LoVo (cell line): Measurements from ENCODE around the gene KDM8.

Source experiments
- DNase-seq: peaks from one replicate; pipeline ENCODE4 v3.0.0-alpha.2; 2016; ENCODE audit warnings: low spot score

KDM8 gene

DNA sequence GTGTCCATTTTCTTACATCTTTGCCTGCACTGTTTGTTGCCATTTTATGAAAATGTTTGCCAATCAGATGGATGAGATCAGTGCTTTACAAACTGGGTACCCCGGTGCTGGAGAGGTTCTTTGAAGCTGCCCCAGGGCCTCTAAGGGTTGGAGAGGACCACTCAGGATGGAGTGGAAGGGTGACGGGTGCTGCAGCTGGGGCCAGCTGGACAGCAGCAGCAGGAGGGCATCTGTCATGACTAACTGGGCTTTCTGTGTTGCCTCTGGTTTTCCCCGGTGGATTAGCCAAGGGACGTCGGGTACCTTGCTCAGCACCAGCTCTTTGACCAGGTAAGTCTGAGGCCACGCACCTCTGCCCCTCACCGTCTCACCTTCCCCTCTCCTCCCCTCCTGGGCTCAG is 12.3 kb downstream of the KDM8 start:
- DNase-seq = no peak

DNA sequence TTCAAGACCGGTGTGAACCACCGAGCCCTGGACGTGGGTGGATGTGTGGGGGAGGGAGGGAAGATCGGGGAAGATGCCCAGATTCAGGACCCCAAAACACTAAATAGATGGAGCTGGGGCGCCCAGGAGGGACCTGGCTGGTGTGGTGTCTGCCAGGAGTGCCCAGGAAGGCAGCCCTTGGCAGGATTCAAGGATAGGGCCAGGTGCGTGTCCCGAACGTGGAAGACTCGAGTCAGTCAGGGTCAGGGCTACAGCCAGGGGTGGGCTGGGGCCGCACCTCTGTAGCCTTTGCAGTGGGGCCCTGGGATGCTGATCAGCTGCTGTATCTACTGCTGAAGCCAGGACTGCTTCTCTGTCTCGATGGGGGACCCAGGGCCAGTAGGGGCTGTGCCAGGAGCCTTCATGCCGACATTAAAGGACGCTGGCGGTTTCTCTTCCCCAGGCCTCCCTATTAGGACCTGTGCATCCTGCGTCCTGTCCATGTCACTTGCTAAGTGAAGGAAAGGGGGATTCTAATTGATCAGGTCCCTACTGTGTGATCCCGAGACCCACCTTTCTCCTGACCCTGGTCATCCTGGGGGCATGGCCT is 13.1 kb downstream of the KDM8 start:
- no peak for DNase-seq

GRCh38 chr16:27217256-27217655 is 13.9 kb downstream of the KDM8 start:
- DNase-seq = no peak

- DNase-seq = no peak
Measured at GRCh38 chr16:27218756-27219155, 15.4 kb downstream of the KDM8 start.

GRCh38 chr16:27219161-27219560 is 15.8 kb downstream of the KDM8 start:
- DNase-seq = no peak

GRCh38 chr16:27220120-27220519 is 16.8 kb downstream of the KDM8 start:
- DNase-seq = no peak

- no peak for DNase-seq
Measured at GRCh38 chr16:27220527-27220926, 17.2 kb downstream of the KDM8 start.

GRCh38 chr16:27220991-27221390 is 17.7 kb downstream of the KDM8 start:
- no peak for DNase-seq

- no peak for DNase-seq
Measured at GRCh38 chr16:27221576-27222248, 18.4 kb downstream of the KDM8 start.

- DNase-seq = peak; percentile 42
Measured at GRCh38 chr16:27222249-27223225, 19.2 kb downstream of the KDM8 start.

GRCh38 chr16:27223226-27223610 is 19.9 kb downstream of the KDM8 start:
- DNase-seq = no peak

GRCh38 chr16:27223701-27224100 is 20.4 kb downstream of the KDM8 start:
- DNase-seq = no peak

- DNase-seq = no peak
Measured at GRCh38 chr16:27224271-27224737, 21.0 kb downstream of the KDM8 start.

DNA sequence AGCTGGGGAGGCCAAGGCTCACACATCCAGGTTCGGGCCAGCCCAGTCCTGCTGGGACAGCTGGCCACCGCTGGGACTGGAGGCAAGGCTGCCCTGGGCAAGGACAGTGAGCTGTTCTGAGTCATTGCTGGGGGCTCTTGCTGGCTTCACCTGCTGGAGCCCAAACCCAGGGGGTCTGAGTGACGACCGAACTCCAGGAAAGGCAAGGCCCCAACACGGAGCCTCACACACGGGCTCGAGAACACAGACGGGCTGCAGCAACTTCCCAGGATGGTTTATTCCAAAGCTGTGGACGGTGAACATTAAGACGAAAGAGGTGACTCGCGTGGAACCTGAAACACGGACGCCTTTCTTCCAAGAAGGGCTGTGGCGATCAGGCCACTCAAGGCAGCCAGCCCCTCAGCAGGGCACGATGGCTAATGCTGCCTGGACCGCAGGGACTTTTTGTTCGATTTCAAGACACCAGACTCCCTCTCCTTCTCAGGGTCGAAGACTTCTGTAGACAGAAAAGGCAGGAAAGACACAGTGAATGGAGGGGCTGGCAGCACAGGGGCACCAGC is 21.5 kb downstream of the KDM8 start:
- DNase-seq = no peak

GRCh38 chr16:27225536-27226360 is 22.4 kb downstream of the KDM8 start:
- no peak for DNase-seq

DNA sequence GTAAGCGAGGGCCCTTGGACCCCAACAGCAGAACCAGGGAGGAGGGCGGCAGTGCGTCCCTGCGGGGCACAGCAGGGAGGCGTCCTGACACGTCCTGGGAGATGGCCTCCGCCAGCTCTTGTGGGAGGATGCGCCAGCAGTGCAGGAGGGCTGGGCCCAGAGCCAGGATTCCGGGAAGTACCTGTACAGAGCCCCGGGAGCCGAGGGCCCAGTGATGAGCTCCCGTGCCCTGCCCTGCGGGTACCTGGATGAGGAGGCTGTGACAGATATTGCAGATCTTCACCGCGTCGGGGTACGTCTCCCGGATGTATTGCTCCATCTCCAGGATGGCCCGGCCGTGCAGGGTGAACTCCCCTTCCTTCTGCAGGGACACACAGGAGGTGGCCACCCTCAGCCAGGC is 23.1 kb downstream of the KDM8 start:
- DNase-seq = no peak

- no peak for DNase-seq
Measured at GRCh38 chr16:27226976-27227705, 23.8 kb downstream of the KDM8 start.

DNA sequence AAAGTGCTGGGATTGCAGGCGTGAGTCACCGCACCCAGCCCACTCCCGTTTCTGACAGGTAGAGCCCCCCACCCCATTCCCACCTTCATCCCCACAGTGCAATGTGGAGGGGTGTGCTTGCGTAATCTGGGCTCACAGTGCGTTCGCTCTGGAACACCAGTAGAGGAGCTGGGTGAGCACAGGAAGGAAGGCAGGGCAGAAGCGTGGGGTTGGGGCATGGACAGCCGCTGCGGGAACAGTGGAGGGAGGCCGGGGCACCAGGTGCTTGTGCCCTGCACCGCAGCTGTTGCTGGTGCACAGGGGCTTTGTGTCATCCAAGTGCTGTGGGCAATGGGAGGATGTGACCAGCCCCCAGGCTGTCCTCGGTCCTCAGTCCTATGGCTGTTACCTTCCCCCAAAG is 24.7 kb downstream of the KDM8 start:
- DNase-seq = no peak

DNA sequence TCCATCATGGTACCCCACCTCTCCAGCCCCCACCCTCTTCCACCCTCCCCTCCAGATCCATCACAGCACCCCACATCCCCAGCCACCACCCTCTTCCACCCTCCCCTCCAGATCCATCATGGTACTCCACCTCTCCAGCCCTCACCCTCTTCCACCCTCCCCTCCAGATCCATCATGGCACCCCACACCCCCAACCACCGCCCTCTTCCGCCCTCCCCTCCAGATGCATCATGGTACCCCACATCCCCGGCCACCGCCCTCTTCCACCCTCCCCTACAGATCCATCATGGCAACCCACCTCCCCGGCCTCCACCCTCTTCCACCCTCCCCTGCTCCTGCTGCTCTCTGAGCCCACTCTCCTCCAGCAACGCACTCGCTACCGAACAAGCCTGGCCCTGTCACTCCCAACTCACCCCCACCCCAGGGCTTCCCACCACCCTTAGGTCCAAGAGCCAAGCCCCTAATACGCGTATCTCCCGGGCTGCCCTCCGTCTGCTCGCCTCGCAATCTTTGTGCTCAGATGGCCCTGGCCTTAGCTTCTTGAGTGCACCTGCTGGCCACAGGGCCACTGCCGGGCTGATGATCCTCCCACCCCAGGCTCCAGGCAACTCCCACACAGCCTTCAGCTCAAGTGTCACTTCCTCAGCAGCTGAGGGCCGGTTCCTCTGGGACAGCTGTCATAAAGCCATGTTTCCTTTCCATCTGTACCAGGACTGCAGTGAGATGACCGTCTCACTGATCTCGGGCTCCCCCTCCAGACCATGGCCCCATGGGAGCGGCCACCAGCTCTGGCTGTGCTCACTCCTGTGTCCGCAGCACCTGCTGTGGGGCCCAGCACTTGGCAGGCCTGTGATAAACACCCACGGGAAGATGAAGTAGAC is 25.5 kb downstream of the KDM8 start:
- no peak for DNase-seq

GRCh38 chr16:27229891-27230470 is 26.7 kb downstream of the KDM8 start:
- no peak for DNase-seq
